Activated CD8-positive, alpha-beta memory T cell treated with anti-CD3 and anti-CD28 coated beads, Interleukin-2, amount 50 U/mL, for 24 hours (primary cell): Measurements from ENCODE around the gene DGKB.

Experiments used
- DNase-seq: peaks from one replicate; pipeline ENCODE4 v3.0.0-alpha.2; 2020; ENCODE audit errors: extremely low read depth

The DGKB gene

GRCh38 chr7:14760730-14761478 lies 141.6 kb downstream of the DGKB start:
- DNase-seq = no peak

- DNase-seq = no peak
Observed at GRCh38 chr7:14759785-14760184, 142.8 kb downstream of the DGKB start.

DNA sequence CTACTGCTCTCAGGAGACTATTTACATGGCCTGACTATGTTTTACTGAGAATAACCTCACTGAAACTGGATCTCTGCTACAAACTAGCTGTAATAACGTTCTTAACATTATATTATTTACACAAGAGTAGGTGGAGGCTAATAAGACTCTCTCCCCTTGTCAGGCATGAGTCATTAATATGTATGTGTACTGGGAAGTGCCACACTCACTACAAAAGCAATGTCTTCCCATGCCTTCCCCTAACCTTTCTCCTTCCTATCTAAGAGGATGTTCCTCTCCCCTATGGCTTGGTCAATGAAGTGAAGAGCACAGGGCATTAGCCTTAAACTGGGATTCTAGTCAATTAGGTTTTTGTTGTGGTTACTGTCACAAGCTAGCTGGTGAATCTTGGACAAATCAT lies 147.9 kb downstream of the DGKB start:
- DNase-seq = no peak

DNA sequence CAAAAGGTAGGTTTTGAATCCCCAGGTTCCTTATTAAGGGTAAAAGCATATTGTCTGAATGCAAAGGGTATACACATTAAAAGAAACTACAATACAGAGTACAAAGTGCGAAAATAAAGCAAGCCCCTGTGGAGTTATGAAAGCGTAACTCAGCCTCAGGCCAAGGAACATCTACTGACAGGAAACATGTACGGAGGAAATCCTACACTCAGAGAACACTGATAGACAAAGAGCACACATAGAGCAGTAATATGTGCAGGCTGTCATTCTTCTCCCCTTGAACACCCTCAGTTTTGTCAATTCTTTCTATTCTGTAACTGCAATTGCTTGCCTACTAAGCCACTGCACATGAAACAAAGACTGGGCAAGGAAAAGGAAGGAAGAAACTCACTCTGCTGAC lies 150.2 kb downstream of the DGKB start:
- DNase-seq = no peak

- DNase-seq = no peak
Observed at GRCh38 chr7:14751461-14751860, 151.1 kb downstream of the DGKB start.

GRCh38 chr7:14748461-14748860 lies 154.1 kb downstream of the DGKB start:
- no peak for DNase-seq

GRCh38 chr7:14747701-14748100 lies 154.8 kb downstream of the DGKB start:
- DNase-seq = no peak

- DNase-seq = no peak
Observed at GRCh38 chr7:14745076-14745475, 157.5 kb downstream of the DGKB start.

DNA sequence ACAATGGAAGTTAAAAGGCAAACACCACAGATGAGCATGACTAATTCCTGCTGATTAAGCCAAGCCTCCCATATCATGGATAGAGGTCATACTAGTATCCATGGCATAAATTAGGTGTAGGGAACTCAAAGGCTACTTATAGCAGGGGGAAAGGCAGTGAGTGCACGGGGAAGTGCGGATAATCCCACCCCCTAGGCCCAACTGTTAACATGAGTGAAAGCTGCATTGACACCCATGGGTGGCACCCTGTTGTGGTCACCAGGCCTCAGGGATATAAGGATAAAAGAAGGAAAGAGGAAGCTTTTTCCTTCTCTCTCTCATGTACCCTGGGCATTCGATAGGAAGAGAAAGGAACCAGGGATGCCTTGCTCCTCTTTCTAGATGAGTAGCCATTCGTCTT lies 161.9 kb downstream of the DGKB start:
- no peak for DNase-seq

DNA sequence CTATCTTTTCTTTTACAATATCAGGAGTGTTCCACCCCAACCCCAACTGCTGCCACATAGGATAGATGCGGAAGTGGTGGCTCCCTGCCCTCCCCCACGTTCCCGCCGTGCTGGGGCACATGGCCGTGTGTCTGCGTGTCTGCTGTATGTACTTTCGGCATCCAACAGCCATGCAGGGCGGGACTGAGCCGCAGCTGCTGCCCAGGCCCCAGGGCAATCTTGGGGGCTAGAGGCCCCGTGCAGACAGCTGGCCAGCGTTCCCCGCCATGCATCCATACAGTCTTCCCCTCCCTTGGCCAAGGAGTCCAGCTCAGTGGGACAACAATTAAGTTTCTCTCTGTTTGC lies 162.7 kb downstream of the DGKB start:
- no peak for DNase-seq

GRCh38 chr7:14739168-14739840 lies 163.2 kb downstream of the DGKB start:
- no peak for DNase-seq

DNA sequence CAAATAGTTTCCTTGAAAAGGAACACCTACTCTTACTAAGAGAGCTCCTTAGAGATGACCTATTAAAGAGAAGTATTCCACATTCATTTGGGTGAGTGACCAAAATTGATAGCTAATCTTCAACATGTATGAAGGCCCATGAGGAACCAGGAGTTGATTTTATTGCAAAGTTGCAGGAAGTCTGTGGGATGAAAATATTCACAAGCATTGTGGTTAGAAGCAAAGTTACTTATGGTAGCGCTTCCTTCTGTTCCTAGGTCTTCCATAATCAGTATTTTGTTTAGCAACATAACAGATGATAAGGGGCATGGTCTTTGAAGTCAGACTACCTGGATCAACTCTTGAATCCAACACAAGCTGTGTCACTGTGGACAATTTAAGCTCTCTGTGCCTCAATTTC lies 164.5 kb downstream of the DGKB start:
- no peak for DNase-seq

GRCh38 chr7:14734839-14735321 lies 167.7 kb downstream of the DGKB start:
- DNase-seq = no peak

GRCh38 chr7:14720785-14721184 lies 181.8 kb downstream of the DGKB start:
- no peak for DNase-seq

DNA sequence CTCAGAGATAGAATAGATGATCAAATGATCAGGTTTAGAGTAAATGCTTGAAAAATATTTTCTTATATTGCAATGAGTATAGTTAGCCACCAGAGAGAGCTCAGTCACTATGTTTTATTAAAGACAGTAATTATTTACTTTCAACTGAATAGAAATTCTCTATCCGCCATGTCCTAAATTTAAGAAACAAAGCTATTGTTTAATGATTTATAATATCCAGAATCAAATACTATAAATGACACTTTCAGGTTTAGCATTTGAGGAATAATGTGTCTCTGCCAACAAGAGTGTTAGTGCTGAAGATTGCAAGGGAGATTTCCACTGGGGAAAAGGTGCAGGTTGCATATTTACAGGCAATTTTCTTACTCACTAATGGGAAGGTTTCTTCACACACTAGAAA lies 184.7 kb downstream of the DGKB start:
- no peak for DNase-seq

DNA sequence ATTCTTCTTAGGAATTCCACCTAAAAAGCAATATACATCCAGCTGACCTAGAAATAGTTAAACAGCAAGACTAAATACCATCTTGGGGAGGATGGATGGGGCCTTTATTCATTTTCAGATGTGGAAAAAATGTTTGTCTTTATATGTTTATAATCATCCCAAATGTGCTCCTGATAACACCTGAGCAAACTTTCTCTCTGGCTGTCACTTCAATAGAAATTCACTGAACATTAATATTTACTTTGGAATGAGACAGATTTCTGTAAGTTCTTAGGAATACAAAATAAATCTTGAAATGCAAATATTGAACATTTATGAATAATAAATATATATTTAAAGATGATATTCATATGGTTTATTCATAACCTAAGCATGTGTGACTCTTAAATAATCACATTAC lies 185.4 kb downstream of the DGKB start:
- DNase-seq = no peak

DNA sequence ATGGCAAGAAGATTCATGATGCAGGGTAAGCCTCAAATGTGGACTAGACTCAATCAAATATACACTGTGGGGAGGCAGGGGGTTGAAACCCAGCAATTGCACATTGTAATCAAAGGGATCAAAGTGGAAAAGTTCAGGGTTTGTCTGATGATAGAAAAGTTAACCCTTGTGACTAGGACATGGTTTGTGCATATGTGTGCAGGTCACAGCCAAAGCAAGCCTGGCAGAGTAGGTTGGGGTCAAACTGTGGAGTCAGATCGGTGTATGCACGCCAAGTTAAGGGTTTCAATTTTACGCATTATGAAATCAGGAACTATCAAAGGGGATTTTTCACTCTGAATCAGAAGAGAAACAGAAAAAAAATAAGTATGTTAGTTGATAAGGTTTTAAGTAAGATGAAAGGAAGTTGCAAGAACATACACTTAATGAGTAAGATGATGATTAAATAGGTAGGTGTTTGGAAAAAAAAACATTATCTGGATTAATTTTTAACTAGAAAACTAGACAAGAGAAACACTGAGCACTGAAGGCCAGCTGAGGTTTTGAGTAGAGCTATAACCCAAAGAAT lies 188.3 kb downstream of the DGKB start:
- no peak for DNase-seq

GRCh38 chr7:14698239-14698638 lies 204.3 kb downstream of the DGKB start:
- no peak for DNase-seq

DNA sequence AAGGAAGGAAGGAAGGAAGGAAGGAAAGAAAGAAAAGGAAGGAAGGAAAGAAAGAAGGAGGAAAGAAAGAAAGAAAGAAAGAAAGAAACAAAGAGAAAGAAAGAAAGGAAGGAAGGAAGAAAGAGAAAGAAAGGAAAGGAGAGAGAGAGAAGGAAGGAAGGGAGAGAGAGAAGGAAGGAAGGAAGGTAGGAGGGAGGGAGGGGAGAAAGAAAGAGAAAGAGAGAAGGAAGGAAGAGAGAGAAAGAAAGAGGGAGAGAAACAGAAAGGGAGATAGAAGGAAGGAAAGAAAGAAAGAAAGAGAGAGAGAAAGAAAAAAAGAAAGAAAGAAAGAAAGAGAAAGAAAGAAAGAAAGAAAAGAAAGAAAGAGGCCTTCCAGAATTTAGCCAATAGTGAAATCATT lies 204.9 kb downstream of the DGKB start:
- no peak for DNase-seq

GRCh38 chr7:14691597-14692203 lies 210.9 kb downstream of the DGKB start:
- no peak for DNase-seq

DNA sequence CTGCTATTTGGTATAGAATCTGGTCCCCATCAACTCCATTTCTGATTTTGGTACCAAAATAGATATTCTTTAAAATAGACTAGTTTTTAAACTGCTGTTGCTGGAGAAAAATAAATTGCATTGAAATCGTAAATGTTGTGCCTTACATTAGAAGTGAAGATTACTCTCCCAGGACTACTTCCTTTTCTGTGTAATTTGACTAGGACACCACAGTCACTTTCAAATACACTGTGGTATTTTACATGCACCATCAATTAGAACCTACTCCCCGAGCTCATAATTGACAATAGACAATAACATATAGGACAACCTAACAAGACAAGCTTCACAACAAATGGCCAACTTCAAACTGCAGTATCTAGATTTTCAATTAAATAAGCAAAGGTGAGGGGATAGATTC lies 211.5 kb downstream of the DGKB start:
- DNase-seq = no peak

DNA sequence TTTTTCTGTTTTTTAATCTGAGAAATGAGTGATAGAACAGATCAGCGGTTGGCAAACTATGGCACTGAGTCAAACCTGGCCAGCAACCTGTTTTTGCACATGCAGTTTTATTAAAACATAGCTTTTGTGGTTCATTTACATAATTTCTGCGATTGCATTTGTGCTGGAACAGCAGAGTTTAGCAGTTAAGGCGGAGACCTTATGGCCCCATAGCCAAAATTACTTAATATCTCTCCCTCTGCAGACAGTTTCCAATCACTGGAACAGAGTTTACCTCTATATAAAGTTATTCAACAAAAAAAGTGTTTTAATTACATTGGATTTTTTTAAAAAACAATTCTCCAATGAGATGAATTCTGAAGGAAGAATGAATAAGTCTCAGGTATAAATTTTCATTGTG lies 212.1 kb downstream of the DGKB start:
- DNase-seq = no peak

DNA sequence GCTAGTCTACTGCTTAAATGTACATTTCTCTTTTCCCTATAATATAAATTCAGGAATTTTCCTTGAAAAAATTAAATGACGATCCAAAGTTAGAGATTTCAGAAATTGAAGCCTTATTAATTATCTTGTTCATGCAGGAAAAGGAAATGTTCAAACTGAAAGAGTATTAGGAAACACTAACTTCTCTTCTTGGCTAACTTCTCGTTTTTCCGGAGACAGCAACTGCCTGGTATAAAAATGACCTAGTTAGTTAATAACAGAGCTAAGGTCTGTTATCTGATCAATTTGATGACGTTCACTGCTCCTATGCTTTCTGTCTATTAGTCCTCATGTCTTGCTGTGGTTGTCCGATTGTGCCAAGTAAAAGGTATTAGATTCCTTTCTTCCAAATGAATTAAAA lies 212.5 kb downstream of the DGKB start:
- no peak for DNase-seq
